Spleen (tissue), 11 donors: ENCODE measurements around the gene LRRC51. TPM values are rescaled to one million over a fixed set of nuclear protein-coding genes. Genes with fewer than 3 reads are reported as not detected.

Experiments used
- DNase-seq: peaks from one replicate; pipeline ENCODE4 v3.0.0-alpha.2; 2020
- H3K27ac ChIP-seq, 8 donors: fragments of 200-600 bp; sonication (generic) in 7 of 8; 1 replicate in 4 of 8; 2 replicates in 4 of 8; pipeline versions ENCODE4 v1.5.0 to v1.8.0; 2016 to 2021; ENCODE audit warnings: inconsistent platforms in 4 of 8, mild to moderate bottlenecking in 4 of 8, moderate library complexity in 1 of 8
- H3K27me3 ChIP-seq, 7 donors: fragments of 200-600 bp; sonication (generic) in 6 of 7; replicated peaks in 1 of 7; 1 replicate in 4 of 7; 2 replicates in 3 of 7; pipeline versions ENCODE4 v1.5.0 to v1.8.0; 2016 to 2021; ENCODE audit warnings: inconsistent platforms in 3 of 7, mild to moderate bottlenecking in 1 of 7
- H3K36me3 ChIP-seq, 6 donors: fragments of 200-600 bp; sonication (generic) in 5 of 6; 1 replicate in 4 of 6; 2 replicates in 2 of 6; pipeline versions ENCODE4 v1.5.0 to v1.8.0; 2016 to 2021; ENCODE audit warnings: inconsistent platforms in 2 of 6
- H3K4me1 ChIP-seq, 6 donors: fragments of 200-600 bp; sonication (generic) in 5 of 6; 1 replicate in 3 of 6; 2 replicates in 3 of 6; pipeline versions ENCODE4 v1.5.0 to v1.8.0; 2016 to 2021; ENCODE audit warnings: inconsistent platforms in 3 of 6
- H3K4me3 ChIP-seq, 8 donors: fragments of 200-600 bp; sonication (generic) in 7 of 8; 1 replicate in 4 of 8; 2 replicates in 4 of 8; pipeline versions ENCODE4 v1.5.0 to v1.8.0; 2016 to 2021; ENCODE audit warnings: inconsistent platforms in 4 of 8, mild to moderate bottlenecking in 4 of 8, moderate library complexity in 2 of 8
- H3K9me3 ChIP-seq, 8 donors: fragments of 200-600 bp; sonication (generic) in 7 of 8; 1 replicate in 4 of 8; 2 replicates in 4 of 8; pipeline versions ENCODE4 v1.5.0 to v1.8.0; 2016 to 2021; ENCODE audit warnings: inconsistent platforms in 4 of 8
- POLR2A ChIP-seq, 3 donors: fragments of 450-650 bp; IDR thresholded peaks; one replicate each; pipeline ENCODE4 v1.5.1; 2017; ENCODE audit warnings: antibody characterized with exemption in 3 of 3, mild to moderate bottlenecking in 1 of 3
- POLR2AphosphoS5 ChIP-seq, 3 donors: sonication (generic); formaldehyde crosslinking; IDR thresholded peaks; one replicate each; pipeline ENCODE4 v1.5.1; 2017; ENCODE audit warnings: antibody characterized with exemption in 3 of 3
- WGBS, 5 donors: extraction: QIAGEN DNeasy Blood & Tissue Kit in 3 of 5; methylation state at CpG; one replicate each; pipeline versions ENCODE4 v1.1.5 to v1.1.7; 2013 to 2018; 5-methylcytosine and 5-hydroxymethylcytosine counted together
- intact Hi-C: fragments of 100-400 bp; cut with DNase I; formaldehyde crosslinking; loops from one replicate; pipeline ENCODE4 v1.15.0; 2023; ENCODE audit warnings: low total_unique reads
- polyA plus RNA-seq, 3 donors: library from polyadenylated mRNA; stranded (reverse); fragments of 200-250 nt; gene quantifications; one replicate each; pipeline ENCODE4 v1.2.1, GENCODE V29; 2013
- total RNA-seq, 7 donors: library from RNA; depleted of rRNA in 3 of 7; stranded (reverse); fragments of >200 nt in 3 of 7; fragmentation: NEBNext Ultra II Directional in 4 of 7; extraction: Animal tissue kit (Norgen Biotek cat#: 25700) in 4 of 7; gene quantifications; one replicate each; pipeline versions ENCODE4 v1.1.0 to v1.2.1, GENCODE V29; 2016 to 2021
- TF ChIP-seq, protein P1 (sequence below), 11 experiments: fragments of 200-600 bp in 7 of 11; fragments of 450-650 bp in 4 of 11; sonication (generic) in 4 of 11; IDR thresholded peaks in 8 of 11; conservative IDR thresholded peaks in 3 of 11; 1 replicate in 7 of 11; 2 replicates in 4 of 11; pipeline versions ENCODE4 v1.4.0 to v1.8.0; 2016 to 2021; ENCODE audit warnings: antibody characterized with exemption in 11 of 11, inconsistent platforms in 4 of 11, mild to moderate bottlenecking in 1 of 11
- donor health status: healthy with polysubstance abuse.
- donor health status: DM: no; HTN: no; CAD: no; lungs with moderate emphysema.
- donor health status: DM: no; HTN: no; CAD: no.
- donor health status: Bipolar disorder and iron deficiency.
- donor health status: healthy.
- donor health status: DM: no; HTN: no; CAD: no.
- donor health status: DM: yes; HTN: yes; CAD: no.

Gene LRRC51
- total and polyA plus RNA-seq, 10 donors, result 2.0 to 10.0 (median 4.5) TPM

DNA sequence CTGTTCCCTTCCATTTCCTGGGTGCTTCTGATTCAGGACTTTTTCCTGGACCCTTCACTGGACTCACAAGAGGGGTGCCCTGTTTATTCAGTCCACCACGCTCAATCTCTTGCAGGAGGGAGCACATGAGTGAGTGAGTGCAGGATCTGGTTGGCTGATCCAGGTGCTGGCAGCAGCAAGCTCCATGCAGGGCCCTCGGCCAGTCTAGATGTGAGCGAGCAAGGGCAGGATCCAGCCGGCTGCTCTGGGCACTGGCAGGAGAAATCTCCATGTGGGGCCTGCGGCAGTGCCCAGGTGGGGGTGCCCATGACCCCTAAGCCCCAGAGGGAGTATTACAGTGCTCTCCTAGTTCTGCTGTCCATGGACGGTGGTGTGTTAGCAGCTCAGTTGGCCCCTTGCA lies 43.4 kb downstream of the LRRC51 start:
- H3K4me3 ChIP-seq, result no peak overlapping the region
- TF ChIP-seq POLR2A (IDR thresholded peaks at IDR 0.05) (no peak), POLR2AphosphoS5 (IDR thresholded peaks at IDR 0.05) (no peak)
- TF ChIP-seq, protein P1, sequence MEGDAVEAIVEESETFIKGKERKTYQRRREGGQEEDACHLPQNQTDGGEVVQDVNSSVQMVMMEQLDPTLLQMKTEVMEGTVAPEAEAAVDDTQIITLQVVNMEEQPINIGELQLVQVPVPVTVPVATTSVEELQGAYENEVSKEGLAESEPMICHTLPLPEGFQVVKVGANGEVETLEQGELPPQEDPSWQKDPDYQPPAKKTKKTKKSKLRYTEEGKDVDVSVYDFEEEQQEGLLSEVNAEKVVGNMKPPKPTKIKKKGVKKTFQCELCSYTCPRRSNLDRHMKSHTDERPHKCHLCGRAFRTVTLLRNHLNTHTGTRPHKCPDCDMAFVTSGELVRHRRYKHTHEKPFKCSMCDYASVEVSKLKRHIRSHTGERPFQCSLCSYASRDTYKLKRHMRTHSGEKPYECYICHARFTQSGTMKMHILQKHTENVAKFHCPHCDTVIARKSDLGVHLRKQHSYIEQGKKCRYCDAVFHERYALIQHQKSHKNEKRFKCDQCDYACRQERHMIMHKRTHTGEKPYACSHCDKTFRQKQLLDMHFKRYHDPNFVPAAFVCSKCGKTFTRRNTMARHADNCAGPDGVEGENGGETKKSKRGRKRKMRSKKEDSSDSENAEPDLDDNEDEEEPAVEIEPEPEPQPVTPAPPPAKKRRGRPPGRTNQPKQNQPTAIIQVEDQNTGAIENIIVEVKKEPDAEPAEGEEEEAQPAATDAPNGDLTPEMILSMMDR (IDR thresholded peaks at IDR 0.05 in 8 of 11, conservative IDR thresholded peaks at IDR 0.05 in 3 of 11), result no peak
- no peaks in the 10 kb centered on the region for H3K36me3 ChIP-seq
- no peaks in the 10 kb centered on the region for H3K27me3 ChIP-seq
- H3K9me3 ChIP-seq, result peaks cover 0 to 32% (median 17%) of the 10 kb centered on the region in 8 donors
- DNase-seq, result no peak
- peak overlapping the region in 3 of 8 donors; percentile 50 to 71 (median 64) for H3K27ac ChIP-seq
- intact Hi-C loops, result no loop called here
- WGBS, 5 donors, result 90 to 97% (median 93%) methylated on average over 3 to 6 of the region's 6 CpGs
- peaks cover 0 to 7% (median 0%) of the 10 kb centered on the region in 6 donors for H3K4me1 ChIP-seq

DNA sequence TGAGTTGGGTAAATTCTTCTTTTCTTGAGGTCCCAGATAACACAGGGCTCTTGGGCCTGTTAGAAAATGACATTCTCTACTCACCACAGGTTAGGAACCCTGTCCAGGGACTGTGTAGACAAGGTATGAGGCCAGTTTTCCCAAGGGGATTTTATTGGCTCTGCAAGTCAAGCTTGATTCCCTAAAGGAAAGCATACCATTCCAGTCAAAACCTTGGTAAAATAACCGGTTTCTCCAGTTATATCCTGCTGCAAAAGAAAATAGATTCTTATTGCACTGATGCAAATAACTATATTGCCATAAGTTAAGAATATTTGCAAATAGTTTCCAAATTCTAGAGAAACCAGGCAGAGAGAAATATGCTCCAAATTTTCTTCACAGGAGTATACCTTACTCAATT lies 45.3 kb downstream of the LRRC51 start:
- no peak for DNase-seq
- 62 to 84% (median 66%) methylated on average over 1 of the region's 1 CpG for WGBS, 5 donors
- Histone ChIP-seq H3K4me3 (no peak overlapping the region), H3K4me1 (no peaks in the 10 kb centered on the region), H3K9me3 (peaks cover 0 to 32% (median 17%) of the 10 kb centered on the region in 8 donors), H3K27ac (no peak overlapping the region), H3K36me3 (no peaks in the 10 kb centered on the region), H3K27me3 (no peaks in the 10 kb centered on the region)
- TF ChIP-seq POLR2A (IDR thresholded peaks at IDR 0.05), result no peak
- no peak for TF ChIP-seq POLR2AphosphoS5 (IDR thresholded peaks at IDR 0.05)
- TF ChIP-seq, protein P1 (IDR thresholded peaks at IDR 0.05 in 8 of 11, conservative IDR thresholded peaks at IDR 0.05 in 3 of 11), result no peak
- intact Hi-C loops, result no loop called here

DNA sequence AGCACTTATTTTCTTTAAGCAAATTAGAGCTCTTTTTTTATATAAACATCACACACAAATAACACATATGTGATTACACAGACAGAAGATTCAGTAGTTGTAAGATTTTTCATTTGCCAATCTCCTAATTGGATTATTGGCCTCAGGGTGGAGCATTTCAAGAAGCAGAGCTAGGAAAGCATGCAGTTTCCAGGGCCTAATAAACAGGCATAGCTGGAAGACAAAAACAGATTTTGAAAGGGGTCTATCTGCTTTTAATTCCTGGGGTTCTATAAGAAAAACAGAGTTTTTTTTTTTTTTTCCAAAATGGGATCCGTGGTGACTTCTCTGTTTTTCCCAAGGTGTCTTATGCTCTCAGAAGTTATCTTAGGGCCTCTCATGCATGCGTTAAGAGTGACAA lies 47.3 kb downstream of the LRRC51 start:
- peaks cover 0 to 32% (median 17%) of the 10 kb centered on the region in 8 donors for H3K9me3 ChIP-seq
- peaks cover 0 to 12% (median 0%) of the 10 kb centered on the region in 6 donors for H3K4me1 ChIP-seq
- intact Hi-C loops, result no loop called here
- H3K4me3 ChIP-seq, result no peak overlapping the region
- H3K27me3 ChIP-seq, result no peaks in the 10 kb centered on the region
- H3K36me3 ChIP-seq, result no peaks in the 10 kb centered on the region
- TF ChIP-seq POLR2A (IDR thresholded peaks at IDR 0.05), result no peak
- no peak for TF ChIP-seq POLR2AphosphoS5 (IDR thresholded peaks at IDR 0.05)
- TF ChIP-seq, protein P1 (IDR thresholded peaks at IDR 0.05 in 8 of 11, conservative IDR thresholded peaks at IDR 0.05 in 3 of 11), result no peak
- 57 to 70% (median 62%) methylated on average over 2 of the region's 2 CpGs for whole genome bisulfite sequencing, 5 donors
- no peak overlapping the region for H3K27ac ChIP-seq
- no peak for DNase-seq

DNA sequence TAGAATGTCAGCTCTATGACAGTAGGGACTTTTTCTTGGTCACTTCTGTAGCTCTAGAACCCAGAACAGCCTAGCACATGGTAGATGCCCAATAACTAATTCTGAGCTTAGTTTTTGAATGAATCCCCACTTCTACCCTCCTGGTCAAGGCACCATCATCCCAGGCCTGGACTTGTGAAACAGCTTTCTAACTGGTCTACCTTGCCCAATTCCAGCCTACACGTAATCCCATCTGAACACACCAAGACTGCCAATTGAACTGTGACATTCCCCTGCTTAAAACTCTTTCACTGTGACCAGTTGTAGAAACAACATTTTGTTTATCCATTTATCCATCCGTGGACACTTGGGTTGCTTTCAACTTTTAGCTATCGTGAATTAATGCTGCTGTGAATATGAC lies 48.7 kb downstream of the LRRC51 start:
- TF ChIP-seq POLR2A (IDR thresholded peaks at IDR 0.05) (no peak), POLR2AphosphoS5 (IDR thresholded peaks at IDR 0.05) (no peak)
- TF ChIP-seq, protein P1 (IDR thresholded peaks at IDR 0.05 in 8 of 11, conservative IDR thresholded peaks at IDR 0.05 in 3 of 11), result no peak
- WGBS, 5 donors, result 73 to 92% (median 83%) methylated on average over 3 of the region's 3 CpGs
- no peak overlapping the region for H3K27ac ChIP-seq
- H3K9me3 ChIP-seq, result peaks cover 0 to 32% (median 17%) of the 10 kb centered on the region in 8 donors
- peaks cover 0 to 16% (median 0%) of the 10 kb centered on the region in 6 donors for H3K4me1 ChIP-seq
- intact Hi-C loops, result no loop called here
- DNase-seq, result no peak
- H3K4me3 ChIP-seq, result no peak overlapping the region
- no peaks in the 10 kb centered on the region for H3K36me3 ChIP-seq
- H3K27me3 ChIP-seq, result no peaks in the 10 kb centered on the region
